K562 (cell line): ENCODE data around the gene DPH1. TPM values are rescaled to one million over a fixed set of nuclear protein-coding genes. Genes with fewer than 3 reads are reported as not detected.

ENCODE experiments used
- ATAC-seq: fragments of 200-7000 bp; cut with Tn5 transposase; 3 replicates; pipeline ENCODE4 v1.9.1; 2020; ENCODE audit warnings: moderate library complexity
- BruUV-seq: library from RNA; stranded (reverse); fragments of 400-500 nt; replicated peaks from 2 replicates; lab custom pipeline; 2021; lab: Mats Ljungman, UMichigan
- CTCF ChIA-PET: fragments of 300-600 bp; formaldehyde crosslinking; extraction: SDS; loops from one replicate; lab custom pipeline; 2021; ENCODE audit warnings: low intra/inter-chr PET ratio; lab: Yijun Ruan, JAX
- POLR2A ChIA-PET: fragments of 300-600, 350-650 bp; sonication (Branson Sonifier 250); formaldehyde crosslinking; extraction: SDS; loops from one replicate; lab custom pipeline; 2021; ENCODE audit warnings: antibody characterized with exemption, inconsistent platforms; lab: Yijun Ruan, JAX
- DNase-seq, 4 experiments: peaks; one replicate each; pipeline versions ENCODE4 v3.0.0 to v3.0.0-alpha.2; 2011 to 2018; ENCODE audit warnings: low spot score in 3 of 4, mixed read lengths in 3 of 4; ENCODE audit errors: extremely low read depth in 1 of 4
- FAIRE-seq: peaks from 2 replicates; lab custom pipeline; 2011; peaks lifted over from hg19 to GRCh38; lab: Jason Lieb, UNC
- H2AFZ ChIP-seq: 2 replicates; pipeline ENCODE4 v1.6.0; 2011; ENCODE audit warnings: low read depth, low read length, control low read depth, inconsistent platforms
- H3K27ac ChIP-seq: fragments of 200-600 bp; 3 replicates; pipeline ENCODE4 v1.8.0; 2011; ENCODE audit warnings: low read depth, mild to moderate bottlenecking, control low read depth, inconsistent platforms, low read length, moderate library complexity, mixed read lengths; ENCODE audit errors: extremely low read depth
- H3K27me3 ChIP-seq, 2 experiments: fragments of 300-600 bp in 1 of 2; 2 replicates in 1 of 2; 3 replicates in 1 of 2; pipeline versions ENCODE4 v1.6.0 to v1.8.0; 2011; ENCODE audit warnings: inconsistent platforms in 2 of 2, low read length in 2 of 2, mild to moderate bottlenecking in 1 of 2, mixed read lengths in 1 of 2, moderate library complexity in 1 of 2; ENCODE audit not compliant: control insufficient read depth in 2 of 2, insufficient read depth in 2 of 2
- H3K36me3 ChIP-seq: fragments of 300-600 bp; 3 replicates; pipeline ENCODE4 v1.8.0; 2011; ENCODE audit warnings: mild to moderate bottlenecking, low read length, inconsistent platforms; ENCODE audit not compliant: control insufficient read depth, insufficient read depth
- H3K4me1 ChIP-seq, 2 experiments: fragments of 200-600 bp in 1 of 2; replicated peaks in 1 of 2; 2 replicates in 1 of 2; 3 replicates in 1 of 2; pipeline versions ENCODE4 v1.5.1 to v1.8.0; 2011; ENCODE audit warnings: inconsistent platforms in 2 of 2, low read length in 2 of 2, mild to moderate bottlenecking in 1 of 2, mixed read lengths in 1 of 2, moderate library complexity in 1 of 2; ENCODE audit not compliant: control insufficient read depth in 2 of 2, insufficient read depth in 2 of 2
- H3K4me2 ChIP-seq: 2 replicates; pipeline ENCODE4 v1.6.1; 2011; ENCODE audit warnings: low read length, control low read depth, inconsistent platforms, mixed read lengths; ENCODE audit not compliant: insufficient read depth
- H3K4me3 ChIP-seq: fragments of 200-600 bp; sonication (generic), shearing (Covaris generic); 2 replicates; pipeline ENCODE4 v1.5.1; 2016; ENCODE audit warnings: control low read depth, inconsistent platforms
- H3K79me2 ChIP-seq: fragments of 200-600 bp; 3 replicates; pipeline ENCODE4 v1.8.0; 2011; ENCODE audit warnings: low read length, inconsistent platforms; ENCODE audit not compliant: control insufficient read depth, insufficient read depth
- H3K9ac ChIP-seq, 2 experiments: 2 replicates each; pipeline versions ENCODE4 v1.6.0 to v1.6.1; 2011; ENCODE audit warnings: low read depth in 2 of 2, low read length in 2 of 2, control low read depth in 1 of 2, inconsistent platforms in 1 of 2, mild to moderate bottlenecking in 1 of 2, mixed read lengths in 1 of 2; ENCODE audit not compliant: insufficient read depth in 1 of 2
- H3K9me1 ChIP-seq: one replicate; pipeline ENCODE4 v1.6.0; 2011; ENCODE audit warnings: inconsistent platforms, mild to moderate bottlenecking, low read length, moderate library complexity; ENCODE audit not compliant: control insufficient read depth, insufficient read depth
- H3K9me3 ChIP-seq: replicated peaks from 2 replicates; pipeline ENCODE4 v1.5.1; 2011; ENCODE audit warnings: low read depth, low read length, inconsistent platforms; ENCODE audit not compliant: control insufficient read depth, insufficient read depth
- H4K20me1 ChIP-seq: replicated peaks from 2 replicates; pipeline ENCODE4 v1.6.1; 2011; ENCODE audit warnings: low read length, inconsistent platforms, mixed read lengths; ENCODE audit not compliant: control insufficient read depth, insufficient read depth
- CHCHD3 ChIP-seq: fragments of 250-450 bp; sonication (Bioruptor Pico); IDR thresholded peaks from 2 replicates; pipeline ENCODE4 v2.1.2; 2022; ENCODE audit warnings: mild to moderate bottlenecking
- CREB1 ChIP-seq, 2 experiments: sonication (generic) in 1 of 2; formaldehyde crosslinking in 1 of 2; IDR thresholded peaks; 2 replicates each; pipeline versions ENCODE4 v1.6.1 to v1.8.0; 2012 to 2022; ENCODE audit warnings: inconsistent platforms in 1 of 2, mild to moderate bottlenecking in 1 of 2, missing genetic modification reagents in 1 of 2, moderate library complexity in 1 of 2
- SNRNP70 ChIP-seq: fragments of 200-400 bp; formaldehyde crosslinking; optimal IDR thresholded peaks from 2 replicates; pipeline ENCODE3; 2017; ENCODE audit warnings: low read depth, low read length
- ZNF431 ChIP-seq: sonication (generic); formaldehyde crosslinking; IDR thresholded peaks from 2 replicates; pipeline ENCODE4 v1.8.0; 2022; ENCODE audit warnings: mild to moderate bottlenecking, missing genetic modification reagents
- ZNF764 ChIP-seq: fragments of 250-450 bp; sonication (Bioruptor Pico); IDR thresholded peaks from 2 replicates; pipeline ENCODE4 v1.4.0; 2020; ENCODE audit warnings: low read depth, mild to moderate bottlenecking, moderate library complexity
- WGBS: fragments of 100-300 bp; shearing (Covaris generic); methylation state at CpG from one replicate; pipeline ENCODE4 v1.1.6; 2016; ENCODE audit warnings: low coverage, mixed read lengths; ENCODE audit not compliant: insufficient coverage; ENCODE audit errors: missing lambda C conversion rate; 5-methylcytosine and 5-hydroxymethylcytosine counted together
- in situ Hi-C: fragments of 300-500 bp; cut with MboI; formaldehyde crosslinking; loops from 4 replicates; pipeline ENCODE4 v1.15.0; 2018; ENCODE audit warnings: inconsistent platforms, mixed read lengths
- intact Hi-C: fragments of 100-400 bp; cut with micrococcal nuclease; formaldehyde crosslinking; loops from 2 replicates; pipeline ENCODE4 v1.14.2; 2022
- polyA plus RNA-seq, 8 experiments: library from polyadenylated mRNA; depleted of rRNA in 4 of 8; stranded (reverse) in 5 of 8; unstranded in 3 of 8; fragments of >200 nt; fragmentation: Nextera tagmentation in 2 of 8; fragmentation: Illumina TruSeq in 1 of 8; extraction: Ambion mirVana in 2 of 8; extraction: Trizol in 1 of 8; gene quantifications; 2 replicates each; pipeline versions ENCODE4 v1.2.1 to v1.2.3, GENCODE V29; 2011 to 2014; ENCODE audit warnings: inconsistent platforms in 1 of 8, missing spikeins in 1 of 8
- total RNA-seq, 7 experiments: library from RNA; depleted of rRNA in 6 of 7; stranded (reverse); fragments of >200 nt in 6 of 7; fragmentation: Illumina TruSeq in 2 of 7; extraction: Trizol in 2 of 7; gene quantifications; 2 replicates each; pipeline versions ENCODE4 v1.2.1 to v1.2.3, GENCODE V29; 2011 to 2021; ENCODE audit warnings: low replicate concordance in 1 of 7
- TF ChIP-seq, protein P1 (sequence below): fragments of 200-800 bp; sonication (Bioruptor generic); IDR thresholded peaks from 2 replicates; pipeline ENCODE4 v1.6.1; 2017; ENCODE audit warnings: missing genetic modification characterization, missing compliant biosample characterization
- TF ChIP-seq, protein P2 (sequence below): fragments of 450-650 bp; conservative IDR thresholded peaks from 2 replicates; pipeline ENCODE4 v1.6.1; 2016; ENCODE audit warnings: missing genetic modification characterization, low read depth, mild to moderate bottlenecking, missing compliant biosample characterization, moderate library complexity

DPH1 gene
- total and polyA plus RNA-seq, 9 of the 15 experiments (the other 6 are each of a cell fraction or from before 2014, with no cell fraction given), result 0.42 to 40.6 (median 20.2) TPM

DNA sequence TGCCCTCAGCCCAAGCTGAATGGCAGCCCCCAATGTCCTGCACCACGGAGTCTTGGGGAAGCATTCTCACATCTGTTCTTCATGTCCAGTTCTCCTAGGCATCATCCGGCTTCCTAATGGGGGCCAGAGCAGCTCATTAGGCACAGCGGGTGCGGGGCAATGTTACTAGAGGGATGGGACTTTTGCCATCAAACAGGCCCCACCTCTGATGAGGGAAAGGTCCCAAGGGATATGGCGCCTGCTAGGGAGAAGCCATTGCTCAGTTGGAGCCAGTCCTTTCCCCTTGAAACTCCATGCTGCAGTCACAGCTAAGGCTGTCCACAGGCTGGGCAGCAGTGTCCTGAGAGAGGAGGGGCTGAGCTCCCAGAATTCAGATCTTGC lies 1.7 kb upstream of the DPH1 start:
- POLR2A ChIA-PET, result interaction anchor here (0.5 to 0.8 kb wide), 5 partner anchors 9 to 185 kb away, joined by 3 to 4 read pairs (median 3); no protein-coding TSS in a partner anchor
- Histone ChIP-seq H3K4me3 (no peak overlapping the region), H3K9ac (no peak overlapping the region; a peak in 1 of 4 replicates), H3K79me2 (peaks cover 16% of the 10 kb centered on the region), H3K27me3 (peaks cover 0 to 19% of the 10 kb centered on the region in 2 experiments; a peak in 2 of 5 replicates), H3K9me3 (no peaks in the 10 kb centered on the region), H3K27ac (no peak overlapping the region), H3K9me1 (no peaks in the 10 kb centered on the region), H3K4me1 (peaks cover 8 to 49% of the 10 kb centered on the region in 2 experiments; a peak in 4 of 5 replicates), H3K4me2 (no peak overlapping the region), H2AFZ (no peak overlapping the region), H3K36me3 (0 out of 3 replicates have a peak, but pooled peaks cover 5% of the 10 kb centered on the region), H4K20me1 (0 out of 2 replicates have a peak, but pooled peaks cover 2% of the 10 kb centered on the region)
- WGBS, result 70% methylated on average over 3 of the region's 5 CpGs
- in situ Hi-C loops (no loop called here), intact Hi-C loops (no loop called here)
- FAIRE-seq, result no peak
- TF ChIP-seq ZNF764 (CRISPR knock-in tag), result no peak
- no peak for TF ChIP-seq ZNF431 (CRISPR knock-in tag)
- TF ChIP-seq, protein P1, sequence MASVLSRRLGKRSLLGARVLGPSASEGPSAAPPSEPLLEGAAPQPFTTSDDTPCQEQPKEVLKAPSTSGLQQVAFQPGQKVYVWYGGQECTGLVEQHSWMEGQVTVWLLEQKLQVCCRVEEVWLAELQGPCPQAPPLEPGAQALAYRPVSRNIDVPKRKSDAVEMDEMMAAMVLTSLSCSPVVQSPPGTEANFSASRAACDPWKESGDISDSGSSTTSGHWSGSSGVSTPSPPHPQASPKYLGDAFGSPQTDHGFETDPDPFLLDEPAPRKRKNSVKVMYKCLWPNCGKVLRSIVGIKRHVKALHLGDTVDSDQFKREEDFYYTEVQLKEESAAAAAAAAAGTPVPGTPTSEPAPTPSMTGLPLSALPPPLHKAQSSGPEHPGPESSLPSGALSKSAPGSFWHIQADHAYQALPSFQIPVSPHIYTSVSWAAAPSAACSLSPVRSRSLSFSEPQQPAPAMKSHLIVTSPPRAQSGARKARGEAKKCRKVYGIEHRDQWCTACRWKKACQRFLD (CRISPR knock-in tag), result no peak
- TF ChIP-seq CREB1 (IDR thresholded peaks at IDR 0.05), result no peak
- TF ChIP-seq CREB1 (CRISPR knock-in tag; IDR thresholded peaks at IDR 0.05), result 0 out of 2 replicates have a peak, but pooled peaks have one; percentile 13
- TF ChIP-seq, protein P2, sequence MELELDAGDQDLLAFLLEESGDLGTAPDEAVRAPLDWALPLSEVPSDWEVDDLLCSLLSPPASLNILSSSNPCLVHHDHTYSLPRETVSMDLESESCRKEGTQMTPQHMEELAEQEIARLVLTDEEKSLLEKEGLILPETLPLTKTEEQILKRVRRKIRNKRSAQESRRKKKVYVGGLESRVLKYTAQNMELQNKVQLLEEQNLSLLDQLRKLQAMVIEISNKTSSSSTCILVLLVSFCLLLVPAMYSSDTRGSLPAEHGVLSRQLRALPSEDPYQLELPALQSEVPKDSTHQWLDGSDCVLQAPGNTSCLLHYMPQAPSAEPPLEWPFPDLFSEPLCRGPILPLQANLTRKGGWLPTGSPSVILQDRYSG (tag), result no peak
- TF ChIP-seq SNRNP70, result no peak
- TF ChIP-seq CHCHD3, result no peak
- CTCF ChIA-PET, result no interaction called here
- no TSS peak for BruUV-seq
- DNase-seq, result no peak
- ATAC-seq, result no peak
